Measurements from ENCODE around the gene IL22RA2. TPM values are rescaled to one million over a fixed set of nuclear protein-coding genes. Genes with fewer than 3 reads are reported as not detected.

IL22RA2 gene
- total RNA-seq, 1 experiment from 2014 or later, result not detected

DNA sequence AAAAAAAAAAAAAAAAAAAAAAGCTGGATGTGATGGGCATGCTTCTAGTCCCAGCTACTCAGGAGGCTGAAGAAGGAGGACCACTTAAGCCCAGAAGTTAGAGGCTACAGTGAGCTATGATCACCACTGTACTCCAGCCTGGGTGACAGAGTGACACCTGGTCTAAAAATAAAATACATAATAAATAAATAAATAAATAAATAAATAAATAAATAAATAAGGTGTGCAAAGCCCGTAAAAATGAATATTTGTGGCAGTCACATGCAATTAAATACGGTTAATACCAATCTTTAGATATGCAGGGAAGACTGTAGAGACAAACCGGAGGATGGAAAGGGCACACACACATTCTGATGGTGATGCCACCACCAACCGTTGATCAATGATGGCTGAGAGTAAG lies 26.2 kb downstream of the IL22RA2 start:
- CTCF ChIA-PET, result no interaction called here
- intact Hi-C loops (cut with micrococcal nuclease; ENCODE audit: unreplicated experiment), result no loop called here
- POLR2A ChIA-PET (ENCODE audit: low non-redundant PET), result no interaction called here

GRCh38 chr6:137146206-137146605 lies 27.2 kb downstream of the IL22RA2 start:
- BruUV-seq (replicated peaks), result no TSS peak
- DNase-seq (ENCODE audit: low spot score), result no peak
- POLR2A ChIA-PET (ENCODE audit: low non-redundant PET), result no interaction called here
- CTCF ChIA-PET, result no interaction called here
- Histone ChIP-seq H3K27ac (ENCODE audit: low read depth, low read length, poor library complexity, severe bottlenecking) (no peak overlapping the region), H3K27me3 (replicated peaks; ENCODE audit: insufficient read depth, low read depth, low read length, poor library complexity) (no peaks in the 10 kb centered on the region), H3K9me3 (ENCODE audit: low read depth, low read length, poor library complexity, severe bottlenecking) (no peaks in the 10 kb centered on the region), H3K36me3 (ENCODE audit: insufficient read depth, low read length, poor library complexity, severe bottlenecking) (no peaks in the 10 kb centered on the region), H3K4me1 (ENCODE audit: insufficient read depth, low read length, poor library complexity, severe bottlenecking) (no peaks in the 10 kb centered on the region), H3K4me3 (ENCODE audit: low read depth, low read length, poor library complexity, severe bottlenecking) (no peak overlapping the region)
- intact Hi-C loops (cut with micrococcal nuclease; ENCODE audit: unreplicated experiment), result no loop called here
- TF ChIP-seq CTCF (conservative IDR thresholded peaks at IDR 0.05; ENCODE audit: low read depth, low read length) (no peak), EZH2 (IDR thresholded peaks at IDR 0.05; ENCODE audit: borderline replicate concordance, low read depth, low read length, poor library complexity, severe bottlenecking) (no peak)

More for the DNA sequence above, 26.2 kb downstream of the IL22RA2 start:
- Histone ChIP-seq H3K36me3 (ENCODE audit: insufficient read depth, low read length, poor library complexity, severe bottlenecking) (no peaks in the 10 kb centered on the region), H3K27me3 (replicated peaks; ENCODE audit: insufficient read depth, low read depth, low read length, poor library complexity) (no peaks in the 10 kb centered on the region), H3K9me3 (ENCODE audit: low read depth, low read length, poor library complexity, severe bottlenecking) (no peaks in the 10 kb centered on the region), H3K4me1 (ENCODE audit: insufficient read depth, low read length, poor library complexity, severe bottlenecking) (no peaks in the 10 kb centered on the region), H3K27ac (ENCODE audit: low read depth, low read length, poor library complexity, severe bottlenecking) (no peak overlapping the region), H3K4me3 (ENCODE audit: low read depth, low read length, poor library complexity, severe bottlenecking) (no peak overlapping the region)
- DNase-seq (ENCODE audit: low spot score), result no peak
- no TSS peak for BruUV-seq (replicated peaks)
- TF ChIP-seq EZH2 (IDR thresholded peaks at IDR 0.05; ENCODE audit: borderline replicate concordance, low read depth, low read length, poor library complexity, severe bottlenecking) (no peak), CTCF (conservative IDR thresholded peaks at IDR 0.05; ENCODE audit: low read depth, low read length) (no peak)

GRCh38 chr6:137145421-137145820 lies 28.0 kb downstream of the IL22RA2 start:
- no peak for DNase-seq (ENCODE audit: low spot score)
- Histone ChIP-seq H3K4me1 (ENCODE audit: insufficient read depth, low read length, poor library complexity, severe bottlenecking) (no peaks in the 10 kb centered on the region), H3K27ac (ENCODE audit: low read depth, low read length, poor library complexity, severe bottlenecking) (no peak overlapping the region), H3K4me3 (ENCODE audit: low read depth, low read length, poor library complexity, severe bottlenecking) (no peak overlapping the region), H3K27me3 (replicated peaks; ENCODE audit: insufficient read depth, low read depth, low read length, poor library complexity) (no peaks in the 10 kb centered on the region), H3K36me3 (ENCODE audit: insufficient read depth, low read length, poor library complexity, severe bottlenecking) (no peaks in the 10 kb centered on the region), H3K9me3 (ENCODE audit: low read depth, low read length, poor library complexity, severe bottlenecking) (no peaks in the 10 kb centered on the region)
- BruUV-seq (replicated peaks), result no TSS peak
- TF ChIP-seq EZH2 (IDR thresholded peaks at IDR 0.05; ENCODE audit: borderline replicate concordance, low read depth, low read length, poor library complexity, severe bottlenecking) (no peak), CTCF (conservative IDR thresholded peaks at IDR 0.05; ENCODE audit: low read depth, low read length) (no peak)
- ChIA-PET CTCF (no interaction called here), POLR2A (ENCODE audit: low non-redundant PET) (no interaction called here)
- intact Hi-C loops (cut with micrococcal nuclease; ENCODE audit: unreplicated experiment), result no loop called here
